Measurements from ENCODE around the gene GOLGA6L10. TPM values are rescaled to one million over a fixed set of nuclear protein-coding genes. Genes with fewer than 3 reads are reported as not detected.
A peak's percentile ranks its signal among the peaks of the same experiment; 100 is the strongest.
"Not testable (repeated sequence)": the region's sequence is repeated elsewhere in the genome, so short reads cannot be mapped to it uniquely, and the experiment has no call there.

The GOLGA6L10 gene
- total and polyA plus RNA-seq, 2 donors (not counting 1 experiment from before 2014, with no cell fraction given) = 0.16 to 0.99 TPM

- not testable (repeated sequence) for H2AFZ ChIP-seq (ENCODE audit: low read length); DNase-seq (ENCODE audit: low read depth in 2 of 2); H3K9me3 ChIP-seq (ENCODE audit: control insufficient read depth, insufficient read depth, low read depth, low read length); H4K20me1 ChIP-seq (ENCODE audit: control insufficient read depth, extremely low read depth, insufficient read depth, low read length); H3K4me3 ChIP-seq (replicated peaks in 1 of 4; ENCODE audit: control extremely low read depth in 1 of 4, insufficient read depth in 1 of 4, low read depth in 3 of 4, low read length in 4 of 4); H3K79me2 ChIP-seq (ENCODE audit: control insufficient read depth, insufficient read depth, low read length); H3K4me1 ChIP-seq (ENCODE audit: control insufficient read depth, extremely low read depth, insufficient read depth, low read length); H3K27ac ChIP-seq (ENCODE audit: insufficient read depth, low read length); H3K4me2 ChIP-seq (ENCODE audit: extremely low read depth, insufficient read depth, low read length); H3K9ac ChIP-seq (ENCODE audit: insufficient read depth, low read length); H3K36me3 ChIP-seq (ENCODE audit: control insufficient read depth, insufficient read depth, low read length); H3K27me3 ChIP-seq (ENCODE audit: control insufficient read depth, insufficient read depth, low read length)
- TF ChIP-seq CTCF (conservative IDR thresholded peaks at IDR 0.05 in 1 of 2, IDR thresholded peaks at IDR 0.05 in 1 of 2; ENCODE audit: low read depth in 1 of 2, low read length in 2 of 2) = peak in 1 of 2 donors; percentile 9
Measured at GRCh38 chr15:82379552-82379951, 30.3 kb upstream of the GOLGA6L10 start.

GRCh38 chr15:82373661-82374060 lies 24.4 kb upstream of the GOLGA6L10 start:
- not testable (repeated sequence) for H3K4me2 ChIP-seq (ENCODE audit: extremely low read depth, insufficient read depth, low read length)

GRCh38 chr15:82371656-82372055 lies 22.4 kb upstream of the GOLGA6L10 start:
- Histone ChIP-seq H3K4me1 (ENCODE audit: control insufficient read depth, extremely low read depth, insufficient read depth, low read length) (no peaks in the 10 kb centered on the region), H2AFZ (ENCODE audit: low read length) (no peak overlapping the region), H3K27me3 (ENCODE audit: control insufficient read depth, insufficient read depth, low read length) (no peaks in the 10 kb centered on the region), H3K9me3 (ENCODE audit: control insufficient read depth, insufficient read depth, low read depth, low read length) (no peaks in the 10 kb centered on the region), H3K79me2 (ENCODE audit: control insufficient read depth, insufficient read depth, low read length) (no peaks in the 10 kb centered on the region), H3K4me3 (replicated peaks in 1 of 4; ENCODE audit: control extremely low read depth in 1 of 4, insufficient read depth in 1 of 4, low read depth in 3 of 4, low read length in 4 of 4) (no peak overlapping the region), H3K36me3 (ENCODE audit: control insufficient read depth, insufficient read depth, low read length) (no peaks in the 10 kb centered on the region), H3K27ac (ENCODE audit: insufficient read depth, low read length) (no peak overlapping the region), H4K20me1 (ENCODE audit: control insufficient read depth, extremely low read depth, insufficient read depth, low read length) (no peaks in the 10 kb centered on the region), H3K9ac (ENCODE audit: insufficient read depth, low read length) (no peak overlapping the region), H3K4me2 (ENCODE audit: extremely low read depth, insufficient read depth, low read length) (no peak overlapping the region)
- DNase-seq (ENCODE audit: low read depth in 2 of 2) = no peak
- TF ChIP-seq CTCF (conservative IDR thresholded peaks at IDR 0.05 in 1 of 2, IDR thresholded peaks at IDR 0.05 in 1 of 2; ENCODE audit: low read depth in 1 of 2, low read length in 2 of 2) (no peak), EZH2 (IDR thresholded peaks at IDR 0.05; ENCODE audit: low read length, missing control alignments) (no peak)

More at GRCh38 chr15:82373661-82374060, 24.4 kb upstream of the GOLGA6L10 start:
- H3K4me1 ChIP-seq (ENCODE audit: control insufficient read depth, extremely low read depth, insufficient read depth, low read length); H3K36me3 ChIP-seq (ENCODE audit: control insufficient read depth, insufficient read depth, low read length); H3K4me3 ChIP-seq (replicated peaks in 1 of 4; ENCODE audit: control extremely low read depth in 1 of 4, insufficient read depth in 1 of 4, low read depth in 3 of 4, low read length in 4 of 4); H3K27ac ChIP-seq (ENCODE audit: insufficient read depth, low read length); H4K20me1 ChIP-seq (ENCODE audit: control insufficient read depth, extremely low read depth, insufficient read depth, low read length); H3K9ac ChIP-seq (ENCODE audit: insufficient read depth, low read length); H3K27me3 ChIP-seq (ENCODE audit: control insufficient read depth, insufficient read depth, low read length); H2AFZ ChIP-seq (ENCODE audit: low read length); H3K9me3 ChIP-seq (ENCODE audit: control insufficient read depth, insufficient read depth, low read depth, low read length); H3K79me2 ChIP-seq (ENCODE audit: control insufficient read depth, insufficient read depth, low read length): not testable (repeated sequence)
- DNase-seq (ENCODE audit: low read depth in 2 of 2) = peak; percentile 43 to 54

GRCh38 chr15:82367790-82368189 lies 18.5 kb upstream of the GOLGA6L10 start:
- not testable (repeated sequence) for H3K79me2 ChIP-seq (ENCODE audit: control insufficient read depth, insufficient read depth, low read length); H3K36me3 ChIP-seq (ENCODE audit: control insufficient read depth, insufficient read depth, low read length); H3K27me3 ChIP-seq (ENCODE audit: control insufficient read depth, insufficient read depth, low read length); H3K4me1 ChIP-seq (ENCODE audit: control insufficient read depth, extremely low read depth, insufficient read depth, low read length); H3K9ac ChIP-seq (ENCODE audit: insufficient read depth, low read length); H2AFZ ChIP-seq (ENCODE audit: low read length); H3K4me3 ChIP-seq (replicated peaks in 1 of 4; ENCODE audit: control extremely low read depth in 1 of 4, insufficient read depth in 1 of 4, low read depth in 3 of 4, low read length in 4 of 4); H4K20me1 ChIP-seq (ENCODE audit: control insufficient read depth, extremely low read depth, insufficient read depth, low read length); H3K27ac ChIP-seq (ENCODE audit: insufficient read depth, low read length); H3K4me2 ChIP-seq (ENCODE audit: extremely low read depth, insufficient read depth, low read length); H3K9me3 ChIP-seq (ENCODE audit: control insufficient read depth, insufficient read depth, low read depth, low read length)
- DNase-seq (ENCODE audit: low read depth in 2 of 2) = peak in 1 of 2 donors; percentile 11
